Stimulated activated CD4-positive, alpha-beta T cell treated with anti-CD3 and anti-CD28 coated beads, Interleukin-12 subunit alpha, Interleukin-12 subunit beta, amount 100 ng/mL, for 4 hours (primary cell): ENCODE results near the gene METRN.

Experiments
- DNase-seq: peaks from one replicate; pipeline ENCODE4 v3.0.0-alpha.2; 2020

Gene METRN

GRCh38 chr16:761625-762513 is 47.0 kb downstream of the METRN start:
- DNase-seq = no peak

DNA sequence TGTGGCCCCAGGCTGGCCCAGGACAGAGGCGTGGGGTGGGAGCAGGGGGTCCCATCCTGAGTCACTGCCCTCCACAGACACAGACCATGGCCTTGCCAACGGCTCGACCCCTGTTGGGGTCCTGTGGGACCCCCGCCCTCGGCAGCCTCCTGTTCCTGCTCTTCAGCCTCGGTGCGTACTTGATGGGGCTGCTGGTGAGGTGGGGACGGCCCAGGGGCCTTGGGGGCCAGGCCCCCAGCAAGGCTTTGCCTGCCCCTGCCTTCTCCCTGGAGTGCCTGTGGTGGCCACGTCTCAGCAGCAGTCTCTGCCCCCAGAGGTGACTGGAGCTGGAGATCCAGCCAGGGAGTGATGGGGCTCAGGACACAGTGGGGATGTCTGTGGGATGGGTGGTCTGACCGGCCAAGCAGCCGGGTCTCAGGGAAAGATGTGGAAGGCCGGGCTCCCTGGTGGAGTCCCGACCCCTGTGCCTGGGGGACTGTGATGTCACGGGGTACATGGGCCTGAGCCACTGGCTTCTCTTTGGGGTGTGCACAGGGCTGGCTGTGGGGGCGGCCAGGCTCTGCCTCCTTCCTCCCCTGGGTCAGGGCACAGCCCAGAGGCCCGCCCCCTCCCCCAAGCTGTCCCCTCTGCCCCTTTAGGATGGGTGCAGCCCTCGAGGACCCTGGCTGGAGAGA is 47.8 kb downstream of the METRN start:
- DNase-seq = no peak

DNA sequence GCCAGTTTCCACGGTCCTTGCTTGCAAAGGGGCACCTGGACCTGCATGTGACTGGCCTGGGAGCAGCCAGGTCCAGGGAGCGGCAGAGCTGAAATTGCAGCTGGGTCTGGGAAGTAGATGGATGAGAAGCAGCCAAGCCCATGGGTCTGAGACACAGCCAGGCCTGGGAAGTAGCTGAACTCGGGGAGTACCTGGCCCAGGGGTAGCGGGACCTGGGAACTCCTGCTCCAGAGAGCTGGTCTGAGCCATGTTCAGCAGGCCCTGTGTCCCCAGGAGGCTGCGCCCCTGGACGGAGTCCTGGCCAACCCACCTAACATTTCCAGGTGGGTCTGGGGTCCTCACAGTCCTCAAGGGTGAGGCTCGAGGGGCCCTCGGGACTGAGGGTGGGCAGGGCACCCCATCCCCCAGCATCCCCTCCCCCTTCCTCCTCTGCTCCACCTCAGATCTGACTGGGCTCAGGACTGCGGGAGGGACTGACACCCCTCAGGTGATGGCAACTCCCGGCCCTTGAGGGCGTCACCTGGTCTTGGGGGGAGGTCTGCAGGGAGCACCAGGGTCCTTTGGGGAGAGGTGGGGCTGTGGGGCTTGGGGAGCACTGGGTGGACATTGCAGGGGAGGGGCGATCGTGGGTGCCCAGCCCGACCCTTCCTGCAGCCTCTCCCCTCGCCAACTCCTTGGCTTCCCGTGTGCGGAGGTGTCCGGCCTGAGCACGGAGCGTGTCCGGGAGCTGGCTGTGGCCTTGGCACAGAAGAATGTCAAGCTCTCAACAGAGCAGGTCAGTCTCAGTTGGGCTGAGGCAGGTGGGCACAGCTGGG is 48.7 kb downstream of the METRN start:
- no peak for DNase-seq

DNA sequence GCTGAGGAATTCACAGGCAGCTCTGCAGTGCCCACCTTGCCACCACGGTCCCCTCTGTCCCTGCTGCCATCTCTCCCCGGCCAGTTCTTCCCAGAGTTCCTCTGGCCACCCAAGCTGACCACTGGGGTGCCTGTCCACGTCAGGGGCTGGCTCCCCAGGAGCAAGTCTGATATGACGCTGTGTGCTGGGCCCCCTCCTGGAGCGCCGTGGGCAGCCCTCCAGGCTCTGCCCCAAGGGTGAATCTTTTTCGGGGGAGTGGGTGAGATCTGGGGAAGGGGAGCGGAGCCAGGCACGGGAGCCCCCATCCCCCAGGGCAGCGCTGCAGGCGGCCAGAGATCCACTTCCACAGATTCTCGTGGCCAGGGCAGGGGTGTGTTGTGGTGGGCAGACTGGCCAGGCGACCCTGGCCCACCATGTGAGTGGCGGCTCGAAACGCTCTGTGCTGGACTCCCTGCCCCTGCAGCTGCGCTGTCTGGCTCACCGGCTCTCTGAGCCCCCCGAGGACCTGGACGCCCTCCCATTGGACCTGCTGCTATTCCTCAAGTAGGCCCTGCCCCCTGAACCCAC is 49.3 kb downstream of the METRN start:
- no peak for DNase-seq

DNA sequence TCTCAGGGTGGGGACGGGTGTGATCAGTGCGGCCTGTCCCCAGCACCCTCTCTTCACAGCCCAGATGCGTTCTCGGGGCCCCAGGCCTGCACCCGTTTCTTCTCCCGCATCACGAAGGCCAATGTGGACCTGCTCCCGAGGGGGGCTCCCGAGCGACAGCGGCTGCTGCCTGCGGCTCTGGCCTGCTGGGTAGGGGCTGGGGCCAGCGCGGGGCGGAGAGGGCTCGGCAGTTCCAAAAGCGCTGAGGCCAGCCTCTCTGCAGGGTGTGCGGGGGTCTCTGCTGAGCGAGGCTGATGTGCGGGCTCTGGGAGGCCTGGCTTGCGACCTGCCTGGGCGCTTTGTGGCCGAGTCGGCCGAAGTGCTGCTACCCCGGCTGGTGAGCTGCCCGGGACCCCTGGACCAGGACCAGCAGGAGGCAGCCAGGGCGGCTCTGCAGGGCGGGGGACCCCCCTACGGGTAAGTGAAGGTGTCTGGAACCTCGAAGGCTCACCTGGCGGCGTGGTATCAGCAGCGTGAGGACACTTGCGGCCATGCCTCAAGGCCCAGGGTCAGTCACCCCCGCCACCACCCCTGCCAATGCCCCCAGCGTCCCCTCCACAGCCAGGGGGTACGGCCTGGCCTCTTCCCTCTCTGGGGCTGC is 50.0 kb downstream of the METRN start:
- DNase-seq = no peak

DNA sequence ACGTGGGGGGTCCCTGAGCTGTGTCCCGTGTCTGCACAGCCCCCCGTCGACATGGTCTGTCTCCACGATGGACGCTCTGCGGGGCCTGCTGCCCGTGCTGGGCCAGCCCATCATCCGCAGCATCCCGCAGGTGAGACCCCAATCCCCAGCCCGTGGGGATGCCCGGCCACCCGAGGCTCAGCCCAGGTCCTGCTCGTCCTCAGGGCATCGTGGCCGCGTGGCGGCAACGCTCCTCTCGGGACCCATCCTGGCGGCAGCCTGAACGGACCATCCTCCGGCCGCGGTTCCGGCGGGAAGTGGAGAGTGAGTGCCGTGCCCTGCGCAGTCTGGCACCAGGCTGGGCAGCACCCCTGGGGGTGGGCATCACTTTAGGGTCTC is 50.6 kb downstream of the METRN start:
- DNase-seq = no peak

DNA sequence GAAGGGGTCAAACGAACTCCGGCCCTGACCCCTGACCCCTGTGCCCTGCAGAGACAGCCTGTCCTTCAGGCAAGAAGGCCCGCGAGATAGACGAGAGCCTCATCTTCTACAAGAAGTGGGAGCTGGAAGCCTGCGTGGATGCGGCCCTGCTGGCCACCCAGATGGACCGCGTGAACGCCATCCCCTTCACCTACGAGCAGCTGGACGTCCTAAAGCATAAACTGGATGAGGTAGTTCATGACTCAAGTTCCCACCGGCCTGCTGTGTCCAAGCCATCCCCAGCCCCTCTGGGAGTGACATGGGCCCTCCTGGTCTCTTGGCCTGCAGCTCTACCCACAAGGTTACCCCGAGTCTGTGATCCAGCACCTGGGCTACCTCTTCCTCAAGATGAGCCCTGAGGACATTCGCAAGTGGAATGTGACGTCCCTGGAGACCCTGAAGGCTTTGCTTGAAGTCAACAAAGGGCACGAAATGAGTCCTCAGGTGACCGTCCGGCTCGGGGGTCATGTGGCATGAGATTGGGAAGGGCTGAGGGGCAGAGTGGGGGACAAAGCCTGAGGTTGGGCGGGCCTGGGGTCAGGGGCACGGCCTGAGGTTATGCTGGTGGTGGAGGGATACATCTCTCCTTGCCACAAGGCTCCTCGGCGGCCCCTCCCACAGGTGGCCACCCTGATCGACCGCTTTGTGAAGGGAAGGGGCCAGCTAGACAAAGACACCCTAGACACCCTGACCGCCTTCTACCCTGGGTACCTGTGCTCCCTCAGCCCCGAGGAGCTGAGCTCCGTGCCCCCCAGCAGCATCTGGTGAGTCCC is 51.3 kb downstream of the METRN start:
- no peak for DNase-seq

- no peak for DNase-seq
Measured at GRCh38 chr16:766820-767640, 52.1 kb downstream of the METRN start.

GRCh38 chr16:767743-768235 is 52.9 kb downstream of the METRN start:
- no peak for DNase-seq

- no peak for DNase-seq
Measured at GRCh38 chr16:768428-768827, 53.5 kb downstream of the METRN start.
